Epithelial cell of esophagus (primary cell): ENCODE results near the gene ADPGK.

Experiments used
- DNase-seq: peaks from one replicate; pipeline ENCODE4 v3.0.0; 2010; ENCODE audit warnings: low read depth
- H3K4me3 ChIP-seq: 2 replicates; pipeline ENCODE4 v1.5.1; 2011; ENCODE audit warnings: mild to moderate bottlenecking, low read length, control low read depth
- TF ChIP-seq, protein P1 (sequence below): IDR thresholded peaks from 2 replicates; pipeline ENCODE4 v1.5.1; 2011; ENCODE audit warnings: low read depth, mild to moderate bottlenecking, low read length, control low read depth, inconsistent platforms; ENCODE audit not compliant: insufficient read depth; ENCODE audit errors: missing control alignments

Gene ADPGK

DNA sequence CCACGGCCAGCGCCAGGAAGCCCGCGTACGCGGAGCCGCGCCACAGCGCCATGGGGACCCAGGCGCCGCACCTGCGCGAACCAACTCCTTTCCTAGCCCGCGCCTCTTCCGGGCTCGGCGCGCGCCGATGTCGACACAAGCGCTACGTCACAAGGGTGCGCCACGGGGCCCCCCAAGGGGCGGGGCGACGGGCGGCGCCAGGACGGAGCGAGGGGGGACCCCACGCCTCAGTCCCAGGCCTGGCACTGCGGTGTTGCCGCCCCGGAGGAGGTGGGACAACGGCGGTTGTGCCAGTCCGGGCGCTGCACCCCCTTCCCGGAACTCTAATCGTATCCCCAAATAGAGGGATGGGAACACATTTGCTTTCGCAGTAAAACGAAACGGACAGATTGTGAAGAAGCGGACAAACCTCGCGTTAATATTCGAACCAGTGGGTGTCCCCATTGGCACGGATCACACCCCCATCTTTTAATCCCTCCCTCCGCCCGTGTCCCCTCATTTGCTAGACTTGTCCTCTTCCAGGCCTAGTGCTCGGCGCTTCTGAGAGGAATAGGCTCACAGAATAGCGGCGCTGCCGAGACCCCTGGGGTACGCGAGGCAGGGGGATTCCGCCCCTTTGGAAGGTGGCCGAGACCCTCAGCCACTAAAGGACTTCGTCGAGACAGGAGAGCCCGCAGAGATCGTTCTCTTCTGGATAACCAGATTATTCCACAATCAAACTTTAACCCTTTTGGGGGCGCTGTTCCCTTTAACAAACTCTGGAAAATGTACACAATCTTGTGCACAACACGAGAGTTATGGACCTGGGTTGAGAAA, at the start of gene ADPGK:
Gene ADPGK, minus strand, starts transcription at position 119 of the 816 bp plus-strand sequence. Its CDS starts 67 bp downstream, at position 52.
- peak; percentile 94 for DNase-seq
- TF ChIP-seq, protein P1, sequence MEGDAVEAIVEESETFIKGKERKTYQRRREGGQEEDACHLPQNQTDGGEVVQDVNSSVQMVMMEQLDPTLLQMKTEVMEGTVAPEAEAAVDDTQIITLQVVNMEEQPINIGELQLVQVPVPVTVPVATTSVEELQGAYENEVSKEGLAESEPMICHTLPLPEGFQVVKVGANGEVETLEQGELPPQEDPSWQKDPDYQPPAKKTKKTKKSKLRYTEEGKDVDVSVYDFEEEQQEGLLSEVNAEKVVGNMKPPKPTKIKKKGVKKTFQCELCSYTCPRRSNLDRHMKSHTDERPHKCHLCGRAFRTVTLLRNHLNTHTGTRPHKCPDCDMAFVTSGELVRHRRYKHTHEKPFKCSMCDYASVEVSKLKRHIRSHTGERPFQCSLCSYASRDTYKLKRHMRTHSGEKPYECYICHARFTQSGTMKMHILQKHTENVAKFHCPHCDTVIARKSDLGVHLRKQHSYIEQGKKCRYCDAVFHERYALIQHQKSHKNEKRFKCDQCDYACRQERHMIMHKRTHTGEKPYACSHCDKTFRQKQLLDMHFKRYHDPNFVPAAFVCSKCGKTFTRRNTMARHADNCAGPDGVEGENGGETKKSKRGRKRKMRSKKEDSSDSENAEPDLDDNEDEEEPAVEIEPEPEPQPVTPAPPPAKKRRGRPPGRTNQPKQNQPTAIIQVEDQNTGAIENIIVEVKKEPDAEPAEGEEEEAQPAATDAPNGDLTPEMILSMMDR, result peak; percentile 60
- peak within 1 kb of the TSS; percentile 90 for H3K4me3 ChIP-seq

DNA sequence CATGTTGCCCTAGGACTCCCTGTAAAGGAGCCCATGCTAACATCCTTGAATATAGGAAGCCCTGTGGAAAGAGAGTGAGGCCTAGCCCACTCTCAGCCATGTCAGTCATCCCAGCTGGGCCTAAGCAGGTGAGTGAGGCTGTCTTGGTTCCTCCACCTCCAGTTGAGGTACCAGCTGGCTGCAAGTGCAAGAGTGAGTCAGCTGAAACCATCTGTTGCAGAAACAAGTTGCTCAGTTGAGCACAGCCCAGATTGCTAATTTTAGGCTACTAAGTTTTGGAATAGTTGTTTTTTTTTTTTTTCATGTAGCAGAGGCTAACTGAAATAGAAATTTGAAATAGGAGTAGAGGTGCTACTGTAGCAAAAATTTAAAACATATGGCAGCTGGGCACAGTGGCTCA, 43.7 kb upstream of the ADPGK start:
- DNase-seq, result peak; percentile 19
- TF ChIP-seq, protein P1, result no peak
- no peak overlapping the region for H3K4me3 ChIP-seq

DNA sequence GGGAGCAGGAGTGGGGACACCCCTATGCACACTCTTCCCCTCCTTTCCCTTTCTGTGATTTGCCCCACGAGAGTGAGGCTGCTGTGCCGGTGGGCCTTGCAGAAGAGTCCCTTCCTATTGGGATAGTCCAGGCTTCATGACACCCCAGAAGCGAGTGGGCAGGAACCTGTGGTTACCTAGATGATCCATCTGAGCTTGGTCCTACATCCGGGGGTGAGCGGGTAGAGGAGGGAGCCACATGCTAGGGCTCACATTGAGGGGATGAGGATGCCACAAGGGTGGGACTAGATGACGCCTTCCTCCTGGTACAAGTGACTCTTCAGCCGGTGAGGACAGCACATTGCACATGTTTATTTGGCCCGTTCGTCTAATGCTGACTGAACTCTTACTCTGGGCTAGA, 43.1 kb upstream of the ADPGK start:
- no peak for DNase-seq
- no peak overlapping the region for H3K4me3 ChIP-seq
- TF ChIP-seq, protein P1, result no peak

DNA sequence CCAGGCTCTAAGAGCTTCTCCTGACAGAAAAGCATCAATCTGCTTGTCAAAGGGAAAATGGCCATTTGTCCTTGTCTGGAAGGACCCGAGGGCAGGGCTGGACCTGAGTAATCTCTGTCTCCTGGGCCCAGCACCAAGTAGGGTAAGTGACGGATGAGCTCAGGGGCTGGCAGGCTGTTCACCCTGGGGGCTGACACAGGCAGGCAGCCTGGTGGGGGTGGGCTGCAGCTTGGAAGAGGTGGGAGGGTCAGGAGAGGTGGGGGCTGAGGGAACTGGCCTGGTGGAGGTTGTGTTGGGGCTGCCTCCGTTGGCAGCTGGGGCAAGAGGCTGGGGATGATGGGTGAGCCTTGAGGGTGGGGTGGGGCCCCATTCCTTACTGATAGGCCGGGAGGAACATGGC, 42.3 kb upstream of the ADPGK start:
- TF ChIP-seq, protein P1, result no peak
- DNase-seq, result no peak
- no peak overlapping the region for H3K4me3 ChIP-seq

DNA sequence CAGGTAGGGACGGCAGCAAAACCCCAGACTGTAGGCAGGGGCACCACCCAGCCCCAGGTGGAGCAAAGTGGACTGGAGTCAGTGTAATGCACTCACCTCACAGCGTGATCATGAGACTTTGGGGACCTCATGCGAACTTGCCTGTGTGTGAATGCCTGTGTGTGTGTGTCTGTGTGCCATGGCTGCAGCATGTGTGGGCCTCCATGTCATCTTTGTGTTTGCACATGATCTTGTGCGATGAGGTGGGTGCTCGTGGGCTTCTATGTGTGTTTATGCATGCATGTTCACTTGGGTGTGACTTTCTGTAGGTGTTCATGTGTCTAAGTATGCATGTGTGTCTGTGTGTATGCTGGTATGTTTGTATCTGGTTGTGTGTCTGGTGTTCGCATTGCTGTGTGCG, 41.2 kb upstream of the ADPGK start:
- H3K4me3 ChIP-seq, result no peak overlapping the region
- TF ChIP-seq, protein P1, result no peak
- DNase-seq, result no peak

DNA sequence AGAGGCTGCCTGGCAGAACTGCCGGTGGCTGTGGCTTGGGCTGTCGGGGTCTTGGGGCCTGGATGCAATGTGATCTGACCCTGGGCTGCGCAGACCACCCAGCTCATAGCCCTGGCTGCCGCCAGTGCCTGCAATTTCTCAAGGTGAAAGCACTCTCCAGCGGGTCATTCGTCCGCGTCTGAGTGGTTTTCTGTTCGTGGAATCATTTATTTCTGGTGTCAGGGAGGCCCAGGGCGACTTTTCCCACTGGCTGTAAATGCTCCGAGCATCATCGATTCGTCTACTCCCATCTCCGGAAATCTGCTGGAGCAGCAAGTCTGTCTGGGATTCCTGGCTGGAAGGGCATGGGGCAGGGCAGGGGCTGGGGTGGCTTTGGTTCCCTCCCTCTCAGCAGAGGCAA, 40.6 kb upstream of the ADPGK start:
- no peak for DNase-seq
- TF ChIP-seq, protein P1, result no peak
- no peak overlapping the region for H3K4me3 ChIP-seq

DNA sequence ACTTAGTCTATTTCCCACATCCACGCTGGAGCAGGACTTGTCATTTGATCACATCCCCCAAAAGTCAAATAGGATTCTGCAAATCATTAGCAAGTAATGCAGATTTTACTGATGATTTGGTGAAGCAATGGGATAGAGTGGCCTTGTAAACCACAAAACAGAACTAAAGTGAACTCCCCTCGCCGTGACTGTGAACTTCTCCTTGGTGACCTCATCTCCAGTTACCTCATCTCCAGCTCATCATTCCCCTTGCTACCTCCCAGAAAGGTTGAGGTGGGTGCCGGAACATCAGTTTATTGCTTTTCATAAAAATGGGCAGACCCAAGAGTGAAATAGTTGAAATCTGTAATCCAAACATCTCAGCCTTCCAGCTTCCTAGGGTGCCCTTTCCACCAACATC, 36.7 kb upstream of the ADPGK start:
- DNase-seq, result no peak
- TF ChIP-seq, protein P1, result no peak
- no peak overlapping the region for H3K4me3 ChIP-seq
